HL-60 (cell line): Measurements from ENCODE around the gene FAM234B.

Experiments used
- CTCF ChIP-seq: IDR thresholded peaks from one replicate; pipeline ENCODE4 v1.5.1; 2011; ENCODE audit warnings: low read length, control low read depth, inconsistent platforms; ENCODE audit not compliant: insufficient read depth
- POLR2AphosphoS5 ChIP-seq: IDR thresholded peaks from 2 replicates; pipeline ENCODE4 v1.6.1; 2012; ENCODE audit warnings: low read depth
- REST ChIP-seq: IDR thresholded peaks from 2 replicates; pipeline ENCODE4 v1.6.1; 2012; ENCODE audit warnings: low read depth; ENCODE audit not compliant: insufficient replicate concordance
- SPI1 ChIP-seq: IDR thresholded peaks from 2 replicates; pipeline ENCODE4 v1.6.1; 2012; ENCODE audit warnings: low read depth, mild to moderate bottlenecking, borderline replicate concordance

- TF ChIP-seq CTCF (no peak), REST (no peak), POLR2AphosphoS5 (no peak), SPI1 (no peak)
Measured at GRCh38 chr12:13001775-13002040, 42.5 kb upstream of the FAM234B start.
